Loucy (cell line): Measurements from ENCODE around the gene DSCAM.
"Not testable (repeated sequence)": the region's sequence is repeated elsewhere in the genome, so short reads cannot be mapped to it uniquely, and the experiment has no call there.

Experiments used
- H2AFZ ChIP-seq: fragments of 200-600 bp; sonication (generic); 2 replicates; pipeline ENCODE4 v1.6.0; 2016; ENCODE audit warnings: antibody characterized with exemption, mild to moderate bottlenecking, low read length, moderate library complexity
- H3F3A ChIP-seq: fragments of 200-600 bp; 2 replicates; pipeline ENCODE4 v1.6.0; 2016; ENCODE audit warnings: antibody characterized with exemption, low read depth, mild to moderate bottlenecking
- H3K27me3 ChIP-seq: fragments of 200-600 bp; sonication (generic); 2 replicates; pipeline ENCODE4 v1.6.1; 2014; ENCODE audit warnings: low read length, mild to moderate bottlenecking; ENCODE audit not compliant: insufficient read depth, poor library complexity, severe bottlenecking
- H3K36me3 ChIP-seq: fragments of 200-600 bp; sonication (generic); 2 replicates; pipeline ENCODE4 v1.6.1; 2016; ENCODE audit warnings: low read length; ENCODE audit not compliant: insufficient read depth
- H3K4me1 ChIP-seq: fragments of 200-600 bp; sonication (generic); 2 replicates; pipeline ENCODE4 v1.5.1; 2014; ENCODE audit warnings: low read length, mild to moderate bottlenecking; ENCODE audit not compliant: insufficient read depth, poor library complexity, severe bottlenecking
- H3K4me2 ChIP-seq: fragments of 200-600 bp; sonication (generic); 2 replicates; pipeline ENCODE4 v1.6.0; 2014; ENCODE audit warnings: antibody characterized with exemption, low read length, low read depth, mild to moderate bottlenecking; ENCODE audit not compliant: poor library complexity, severe bottlenecking
- H3K4me3 ChIP-seq: fragments of 200-600 bp; sonication (generic); 2 replicates; pipeline ENCODE4 v1.5.1; 2014; ENCODE audit warnings: low read length, mild to moderate bottlenecking, mixed read lengths; ENCODE audit not compliant: poor library complexity, severe bottlenecking
- H3K79me2 ChIP-seq: fragments of 200-600 bp; sonication (generic); 2 replicates; pipeline ENCODE4 v1.6.1; 2014; ENCODE audit warnings: low read length; ENCODE audit not compliant: insufficient read depth
- H3K9ac ChIP-seq: fragments of 200-600 bp; sonication (generic); 2 replicates; pipeline ENCODE4 v1.6.0; 2014; ENCODE audit warnings: mild to moderate bottlenecking, low read depth, low read length, moderate library complexity; ENCODE audit not compliant: poor library complexity, severe bottlenecking
- H3K9me2 ChIP-seq: fragments of 200-600 bp; sonication (generic); replicated peaks from 2 replicates; pipeline ENCODE4 v1.6.1; 2016; ENCODE audit warnings: low read depth, low read length, mixed read lengths
- H3K9me3 ChIP-seq: fragments of 200-600 bp; sonication (generic); 2 replicates; pipeline ENCODE4 v1.6.1; 2014; ENCODE audit warnings: mild to moderate bottlenecking, antibody characterized with exemption, low read length, low read depth; ENCODE audit not compliant: insufficient read depth
- H4K20me1 ChIP-seq: fragments of 200-600 bp; sonication (generic); 2 replicates; pipeline ENCODE4 v1.6.0; 2014; ENCODE audit warnings: antibody characterized with exemption, low read length, mild to moderate bottlenecking; ENCODE audit not compliant: insufficient read depth, poor library complexity, severe bottlenecking
- EZH2phosphoT487 ChIP-seq: fragments of 200-600 bp; IDR thresholded peaks from 2 replicates; pipeline ENCODE4 v1.6.1; 2018; ENCODE audit warnings: antibody characterized with exemption, mild to moderate bottlenecking, moderate library complexity, borderline replicate concordance
- TF ChIP-seq, protein P1 (sequence below): fragments of 200-600 bp; sonication (generic); conservative IDR thresholded peaks from 2 replicates; pipeline ENCODE4 v1.5.1; 2014; ENCODE audit warnings: mild to moderate bottlenecking, antibody characterized with exemption, low read length

The DSCAM gene

DNA sequence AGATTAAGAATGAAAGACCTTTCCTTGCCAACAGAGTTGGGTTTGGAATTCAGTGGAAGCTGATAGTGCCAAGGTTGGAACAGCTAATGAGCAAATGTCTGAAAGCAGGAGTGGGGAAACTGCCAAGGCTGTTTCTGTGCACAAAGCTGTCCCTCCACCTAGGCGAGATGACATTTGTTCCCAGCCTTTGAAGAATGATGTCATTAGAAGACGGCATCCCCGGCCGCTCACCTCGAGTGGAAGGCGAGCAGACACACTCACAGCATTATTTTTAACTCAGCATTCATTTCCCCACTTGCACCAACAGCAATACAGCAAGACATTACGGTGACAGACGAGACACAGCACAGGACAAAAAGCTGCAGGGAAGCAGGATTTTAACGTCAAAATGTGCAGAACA lies 515.8 kb downstream of the DSCAM start:
- no peak overlapping the region for H3K4me2 ChIP-seq
- no peaks in the 10 kb centered on the region for H3K4me1 ChIP-seq
- no peak overlapping the region for H3K4me3 ChIP-seq
- H3K79me2 ChIP-seq, result no peaks in the 10 kb centered on the region
- H3F3A ChIP-seq, result no peaks in the 10 kb centered on the region
- no peaks in the 10 kb centered on the region for H4K20me1 ChIP-seq
- H3K27me3 ChIP-seq, result no peaks in the 10 kb centered on the region
- H2AFZ ChIP-seq, result no peak overlapping the region
- H3K9me3 ChIP-seq, result no peaks in the 10 kb centered on the region; the same call in 1 of the 2 replicates
- TF ChIP-seq, protein P1, sequence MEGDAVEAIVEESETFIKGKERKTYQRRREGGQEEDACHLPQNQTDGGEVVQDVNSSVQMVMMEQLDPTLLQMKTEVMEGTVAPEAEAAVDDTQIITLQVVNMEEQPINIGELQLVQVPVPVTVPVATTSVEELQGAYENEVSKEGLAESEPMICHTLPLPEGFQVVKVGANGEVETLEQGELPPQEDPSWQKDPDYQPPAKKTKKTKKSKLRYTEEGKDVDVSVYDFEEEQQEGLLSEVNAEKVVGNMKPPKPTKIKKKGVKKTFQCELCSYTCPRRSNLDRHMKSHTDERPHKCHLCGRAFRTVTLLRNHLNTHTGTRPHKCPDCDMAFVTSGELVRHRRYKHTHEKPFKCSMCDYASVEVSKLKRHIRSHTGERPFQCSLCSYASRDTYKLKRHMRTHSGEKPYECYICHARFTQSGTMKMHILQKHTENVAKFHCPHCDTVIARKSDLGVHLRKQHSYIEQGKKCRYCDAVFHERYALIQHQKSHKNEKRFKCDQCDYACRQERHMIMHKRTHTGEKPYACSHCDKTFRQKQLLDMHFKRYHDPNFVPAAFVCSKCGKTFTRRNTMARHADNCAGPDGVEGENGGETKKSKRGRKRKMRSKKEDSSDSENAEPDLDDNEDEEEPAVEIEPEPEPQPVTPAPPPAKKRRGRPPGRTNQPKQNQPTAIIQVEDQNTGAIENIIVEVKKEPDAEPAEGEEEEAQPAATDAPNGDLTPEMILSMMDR, result no peak
- TF ChIP-seq EZH2phosphoT487, result no peak
- H3K36me3 ChIP-seq, result no peaks in the 10 kb centered on the region
- H3K9me2 ChIP-seq, result no peaks in the 10 kb centered on the region
- no peak overlapping the region for H3K9ac ChIP-seq

DNA sequence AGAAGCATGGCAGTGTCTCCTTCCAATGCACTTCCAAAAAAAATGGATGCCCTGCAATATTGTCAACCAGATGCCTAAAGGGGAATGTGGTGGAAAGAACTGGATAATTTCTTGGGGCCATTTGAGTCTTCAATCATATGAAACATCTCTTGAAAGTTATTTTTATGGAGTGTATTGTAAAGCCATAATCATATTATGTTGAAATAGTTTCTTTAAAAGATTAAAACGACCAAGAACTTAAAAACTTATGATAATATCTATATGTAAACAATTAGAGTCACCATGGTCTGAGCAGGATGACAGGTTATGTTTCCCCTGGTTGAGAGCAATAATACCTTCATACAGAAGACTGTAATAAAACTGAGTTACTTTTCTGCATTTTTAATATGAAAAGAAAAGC lies 522.6 kb downstream of the DSCAM start:
- Histone ChIP-seq H3K36me3 (no peaks in the 10 kb centered on the region), H4K20me1 (no peaks in the 10 kb centered on the region), H3K4me1 (no peaks in the 10 kb centered on the region), H3K4me2 (no peak overlapping the region), H3K9ac (no peak overlapping the region), H3F3A (no peaks in the 10 kb centered on the region), H3K4me3 (no peak overlapping the region), H2AFZ (no peak overlapping the region), H3K79me2 (no peaks in the 10 kb centered on the region), H3K9me3 (peaks cover 5% of the 10 kb centered on the region; the same call in 1 of the 2 replicates), H3K9me2 (no peaks in the 10 kb centered on the region), H3K27me3 (no peaks in the 10 kb centered on the region)
- no peak for TF ChIP-seq EZH2phosphoT487
- TF ChIP-seq, protein P1, result no peak

DNA sequence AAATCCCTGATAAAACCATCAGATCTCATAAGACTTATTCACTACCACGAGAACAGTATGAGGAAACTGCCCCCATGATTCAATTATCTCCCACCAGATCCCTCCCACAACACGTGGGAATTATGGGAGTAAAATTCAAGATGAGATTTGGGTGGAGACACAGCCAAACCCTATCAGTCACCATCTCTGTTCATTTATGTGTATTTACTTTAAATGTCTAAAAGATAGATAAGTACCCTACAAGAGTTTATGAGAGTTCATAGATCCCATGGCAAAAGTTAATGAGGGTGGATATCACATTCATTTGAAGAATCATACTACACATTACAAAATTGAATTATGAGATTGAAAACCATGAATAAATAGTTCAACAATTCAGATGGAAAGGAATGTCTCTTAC lies 526.2 kb downstream of the DSCAM start:
- H3K4me3 ChIP-seq, H3K27me3 ChIP-seq, H3K9me2 ChIP-seq, H3K9me3 ChIP-seq, H3F3A ChIP-seq, H3K4me2 ChIP-seq, H2AFZ ChIP-seq, H3K9ac ChIP-seq, H3K4me1 ChIP-seq, H3K36me3 ChIP-seq, H4K20me1 ChIP-seq, H3K79me2 ChIP-seq: not testable (repeated sequence)

DNA sequence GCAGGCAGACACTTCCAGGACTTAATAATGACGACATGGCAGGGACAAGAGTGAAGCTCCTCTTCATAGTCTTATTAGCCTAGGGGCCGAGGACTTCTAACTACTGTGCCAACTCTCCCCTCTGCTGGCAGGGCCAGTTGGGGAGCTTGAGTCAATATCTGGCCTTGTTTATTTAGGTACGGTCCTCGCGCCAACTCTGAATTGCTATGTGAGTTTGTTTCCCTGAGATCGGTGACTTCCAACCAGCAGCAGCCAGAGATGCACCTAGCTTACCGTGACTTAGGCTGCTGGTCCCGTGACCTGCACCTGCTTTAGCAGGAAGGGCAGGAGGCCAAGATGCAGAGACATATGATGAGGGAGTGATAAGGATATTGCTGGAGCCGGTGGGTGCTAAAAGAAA lies 528.6 kb downstream of the DSCAM start:
- no peaks in the 10 kb centered on the region for H3K9me2 ChIP-seq
- no peaks in the 10 kb centered on the region for H3K79me2 ChIP-seq
- H3K4me2 ChIP-seq, result no peak overlapping the region
- no peak overlapping the region for H2AFZ ChIP-seq
- no peaks in the 10 kb centered on the region for H4K20me1 ChIP-seq
- TF ChIP-seq, protein P1, result no peak
- TF ChIP-seq EZH2phosphoT487, result no peak
- H3K36me3 ChIP-seq, result no peaks in the 10 kb centered on the region
- no peaks in the 10 kb centered on the region for H3F3A ChIP-seq
- H3K4me1 ChIP-seq, result no peaks in the 10 kb centered on the region
- H3K9ac ChIP-seq, result no peak overlapping the region
- no peaks in the 10 kb centered on the region for H3K27me3 ChIP-seq
- no peak overlapping the region for H3K4me3 ChIP-seq
- peaks cover 5% of the 10 kb centered on the region; the same call in 1 of the 2 replicates for H3K9me3 ChIP-seq
